GM18858 (cell line): Measurements from ENCODE around the gene OSR1.
A peak's percentile ranks its signal among the peaks of the same experiment; 100 is the strongest.
"Not testable (repeated sequence)": the region's sequence is repeated elsewhere in the genome, so short reads cannot be mapped to it uniquely, and the experiment has no call there.

Experiments used
- ATAC-seq: cut with Tn5 transposase; IDR thresholded peaks from one replicate; pipeline ENCODE4 v1.9.1; 2021; ENCODE audit not compliant: unreplicated experiment

The OSR1 gene

DNA sequence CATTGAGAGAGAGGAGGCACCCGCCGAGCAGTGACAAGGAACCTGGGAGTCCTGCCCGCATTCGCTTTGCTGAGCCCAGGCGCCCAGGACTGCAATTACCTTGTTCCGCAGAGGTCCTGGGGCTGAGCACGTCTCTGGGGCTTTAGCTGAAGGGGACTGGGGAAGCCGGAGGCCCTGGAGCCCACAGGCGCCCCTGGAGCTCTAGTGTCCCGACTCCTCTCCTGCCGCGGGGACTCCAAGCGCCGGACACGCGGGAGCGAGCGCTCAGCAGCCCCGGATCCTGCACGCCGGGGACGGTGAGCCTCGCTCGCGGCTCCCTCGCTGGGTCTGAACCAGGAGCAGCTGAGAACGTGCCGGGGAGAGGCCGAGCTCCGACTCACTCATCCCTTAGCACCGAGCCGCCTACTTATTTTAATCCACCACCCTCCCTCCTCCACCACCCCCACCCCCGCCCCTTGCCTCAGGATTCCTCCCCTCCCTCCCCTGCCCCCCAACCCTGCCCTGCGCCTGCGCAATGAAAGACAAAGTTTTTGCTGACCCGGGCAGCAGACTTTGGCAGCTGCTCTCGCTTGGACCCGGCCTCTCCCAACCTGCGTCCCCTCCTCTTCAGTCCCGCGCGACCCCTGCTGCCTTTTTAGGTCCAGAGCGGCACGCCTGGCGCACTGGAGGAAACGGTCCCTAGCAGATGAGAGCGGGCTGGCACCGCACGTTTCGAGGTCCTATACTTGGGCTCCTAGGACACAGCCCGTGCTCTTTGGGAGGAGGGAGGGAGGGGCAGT, at the start of gene OSR1:
Gene OSR1 (minus strand): TSS at position 382 of the 779 bp plus-strand sequence. CDS start 4,818 bp downstream, outside the sequence.
- no peak for ATAC-seq

DNA sequence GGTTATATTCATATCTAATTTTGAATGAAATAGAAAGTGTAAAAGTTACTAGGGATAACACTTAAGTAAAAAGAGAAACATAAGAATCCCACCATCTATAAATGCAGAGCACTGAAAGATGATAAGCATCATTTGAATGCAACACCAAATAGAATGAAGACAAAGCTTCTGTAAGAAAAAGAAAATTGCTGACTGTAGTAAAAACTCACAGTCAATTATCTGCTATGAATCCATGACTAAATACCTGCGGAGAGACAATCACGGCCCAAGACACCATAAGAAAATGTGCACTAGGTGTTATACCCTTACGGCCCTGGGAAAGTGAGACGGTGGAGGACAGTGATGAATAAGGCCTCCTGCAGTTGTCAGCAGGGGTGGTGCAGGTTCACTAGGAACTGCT, 45.4 kb upstream of the OSR1 start:
- ATAC-seq, result no peak

DNA sequence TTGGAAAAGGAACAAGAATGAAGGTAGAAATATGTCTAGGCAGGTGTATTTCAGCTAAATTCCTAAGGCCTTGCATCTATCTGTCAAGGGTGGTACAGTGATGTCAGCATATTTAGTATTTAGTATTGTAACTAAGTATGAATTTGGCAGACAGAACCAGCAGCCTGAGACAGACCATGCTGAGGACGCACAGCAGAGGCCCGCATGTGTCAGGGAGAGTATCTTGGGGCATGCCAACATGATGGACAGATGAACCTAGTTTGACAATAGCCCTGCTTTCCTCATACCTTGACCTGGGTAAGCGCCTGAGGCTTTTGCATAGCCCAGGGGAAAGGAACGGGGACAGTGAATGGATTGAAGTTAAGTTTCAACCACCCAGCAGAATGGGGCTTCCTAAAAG, 33.8 kb upstream of the OSR1 start:
- no peak for ATAC-seq

DNA sequence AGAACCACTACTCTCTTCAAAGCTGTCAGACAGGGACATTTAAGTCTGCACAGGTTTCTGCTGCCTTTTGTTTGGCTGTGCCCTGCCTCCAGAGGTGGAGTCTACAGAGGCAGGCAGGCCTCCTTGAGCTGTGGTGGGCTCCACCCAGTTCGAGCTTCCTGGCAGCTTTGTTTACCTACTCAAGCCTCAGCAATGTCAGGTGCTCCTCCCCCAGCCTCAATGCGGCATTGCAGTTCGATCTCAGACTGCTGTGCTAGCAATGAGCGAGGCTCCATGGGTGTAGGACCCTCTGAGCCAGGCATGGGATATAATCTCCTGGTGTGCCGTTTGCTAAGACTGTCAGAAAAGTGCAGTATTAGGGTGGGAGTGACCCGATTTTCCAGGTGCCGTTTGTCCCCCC, 31.0 kb upstream of the OSR1 start:
- ATAC-seq, result not testable (repeated sequence)

DNA sequence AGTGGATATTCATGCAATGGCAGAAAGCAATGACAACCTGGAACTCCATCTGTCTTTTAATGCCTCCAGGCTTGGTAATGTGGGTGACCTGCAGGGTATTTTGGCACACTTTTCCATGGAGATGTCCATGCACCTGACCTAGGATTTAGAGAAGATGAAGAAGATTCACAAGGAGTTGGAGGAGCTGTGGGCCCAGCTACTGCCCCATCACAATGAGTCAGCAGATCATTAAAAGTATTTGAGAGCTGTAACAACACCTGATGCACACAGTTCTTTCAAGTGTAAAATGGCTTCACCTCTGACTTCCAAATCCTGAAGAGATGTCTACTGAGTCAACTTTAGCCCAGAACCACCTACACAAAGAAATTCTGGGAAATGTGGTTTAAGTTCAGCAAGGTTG, 22.1 kb upstream of the OSR1 start:
- ATAC-seq, result no peak

DNA sequence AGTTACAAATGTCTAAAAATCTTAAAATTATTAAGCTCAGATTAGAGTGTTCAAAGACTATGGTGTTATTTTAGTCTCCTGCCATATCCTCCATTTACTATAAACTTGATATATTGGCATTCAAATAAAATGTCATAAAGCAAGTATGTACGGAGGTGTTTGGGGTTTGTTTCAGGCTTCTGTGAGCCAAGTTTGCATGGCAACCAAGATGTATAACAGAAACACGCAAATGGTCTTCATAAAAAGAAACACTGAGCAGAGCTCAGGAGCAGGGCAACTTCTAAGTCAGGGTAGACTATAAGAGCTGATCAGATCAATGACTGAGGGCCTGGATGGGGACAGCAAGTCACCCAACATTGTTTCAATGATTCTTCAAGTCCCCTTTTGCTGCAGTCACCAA, 20.5 kb upstream of the OSR1 start:
- no peak for ATAC-seq

DNA sequence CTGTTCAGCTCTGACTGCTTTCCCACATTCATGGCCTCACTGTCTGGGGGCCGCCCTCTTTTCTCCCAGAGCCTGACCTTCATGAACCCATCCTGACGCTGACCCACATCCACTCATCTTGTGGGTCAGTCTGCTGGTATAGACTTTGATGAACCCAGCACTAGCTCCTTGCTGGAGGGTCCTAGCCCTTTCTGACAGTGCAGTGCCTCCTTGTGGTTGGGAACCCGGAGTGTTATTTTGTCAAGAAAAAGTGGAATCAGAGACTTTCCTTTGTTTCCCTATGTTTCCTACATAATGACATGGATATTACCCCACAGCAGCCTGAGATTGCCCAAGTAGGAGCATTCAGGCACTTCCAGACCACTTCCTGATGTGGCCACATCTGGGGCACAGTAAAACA, 19.3 kb upstream of the OSR1 start:
- ATAC-seq, result no peak

DNA sequence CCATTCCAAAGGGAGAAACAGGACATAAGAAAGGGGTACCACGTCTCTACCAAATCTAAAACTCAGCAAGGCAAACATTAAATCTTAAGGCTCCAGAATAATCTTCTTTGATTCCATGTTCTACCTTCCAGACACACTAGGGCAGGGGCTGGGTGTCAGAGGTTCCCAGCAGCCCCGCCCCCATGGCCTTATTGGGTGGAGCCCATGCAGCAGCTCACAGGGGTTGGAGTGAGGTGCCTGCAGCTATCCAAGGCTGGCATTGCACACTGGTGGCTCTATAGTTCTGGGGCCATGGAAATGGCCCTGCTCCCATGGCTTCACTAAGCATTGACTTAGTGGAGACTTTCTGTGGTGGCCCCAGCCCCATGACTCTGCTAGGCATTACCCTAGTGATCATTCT, 14.9 kb upstream of the OSR1 start:
- no peak for ATAC-seq

DNA sequence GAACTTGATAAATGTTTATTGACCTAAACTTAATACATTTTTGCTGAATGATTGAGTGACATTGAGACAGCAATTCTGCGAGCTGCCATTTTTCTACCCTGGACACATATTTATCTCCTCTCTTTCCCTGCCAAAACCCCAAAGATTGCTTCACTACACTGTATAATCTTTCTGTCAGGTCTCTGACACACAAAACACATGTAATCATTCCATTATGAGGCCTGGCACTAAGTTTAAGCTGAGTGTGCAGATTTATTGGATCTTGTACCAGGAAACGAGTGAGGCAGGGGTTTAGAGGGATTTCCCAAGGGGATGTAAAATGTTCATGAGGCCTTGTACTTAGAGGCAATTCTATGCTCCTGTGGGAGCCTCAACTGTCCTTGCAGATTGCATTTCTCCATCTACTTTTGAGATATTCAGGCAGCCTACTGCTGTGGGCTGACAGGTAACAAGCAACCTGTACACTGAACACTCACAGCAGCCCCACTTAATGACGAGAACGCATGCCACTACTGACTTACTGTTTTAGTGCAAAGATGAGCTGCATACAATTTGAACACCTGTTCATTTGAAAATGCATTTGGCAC, 13.7 kb upstream of the OSR1 start:
- no peak for ATAC-seq

DNA sequence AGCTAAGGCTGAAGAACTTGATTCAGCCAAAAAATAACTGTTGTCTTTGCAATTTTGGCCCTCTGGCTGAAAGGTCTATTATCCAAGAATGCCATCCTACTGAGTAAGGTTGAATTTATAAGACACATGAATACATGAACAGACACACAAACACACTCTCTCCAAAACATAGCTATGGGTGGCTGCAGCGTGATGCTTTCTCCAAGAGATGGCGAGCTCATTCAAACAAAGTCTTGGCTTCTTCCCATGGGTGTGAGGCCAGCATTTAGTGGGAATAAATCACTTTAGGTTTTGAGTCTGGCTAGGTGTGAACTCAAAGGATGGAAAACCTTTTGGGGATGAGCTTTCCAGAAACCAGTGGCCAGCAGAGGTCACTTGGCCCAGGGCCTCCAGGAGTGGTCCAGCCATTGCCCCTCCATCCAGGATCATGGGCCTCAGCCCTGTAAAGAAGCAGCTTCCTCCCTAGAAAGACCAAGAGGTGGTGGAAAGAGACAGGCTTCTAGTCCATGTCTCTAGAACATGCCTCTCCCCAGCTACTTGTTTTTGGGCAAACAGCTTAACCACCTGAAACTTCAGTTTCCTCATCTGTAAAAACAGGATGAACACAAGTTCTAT, 11.0 kb upstream of the OSR1 start:
- ATAC-seq, result no peak

DNA sequence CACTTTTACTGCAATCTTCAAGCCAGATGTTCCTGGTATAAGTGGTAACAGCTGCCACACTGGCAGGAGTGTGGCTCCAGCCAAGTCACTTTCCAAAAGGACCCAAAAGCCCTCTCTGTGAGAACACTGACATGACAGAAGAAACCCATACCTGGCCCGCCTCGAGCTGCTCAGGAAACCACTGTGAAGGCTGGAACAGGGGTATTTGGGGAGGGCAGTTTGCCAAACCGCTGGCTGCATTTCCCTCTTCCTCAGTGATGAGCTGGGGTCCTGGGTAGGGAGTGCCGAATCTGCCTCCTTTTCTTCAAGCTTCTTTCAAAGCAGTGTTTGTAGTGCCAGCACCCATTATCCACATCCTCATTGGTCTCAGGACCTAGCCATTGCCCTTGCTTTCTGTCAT, 10.3 kb upstream of the OSR1 start:
- ATAC-seq, result no peak

DNA sequence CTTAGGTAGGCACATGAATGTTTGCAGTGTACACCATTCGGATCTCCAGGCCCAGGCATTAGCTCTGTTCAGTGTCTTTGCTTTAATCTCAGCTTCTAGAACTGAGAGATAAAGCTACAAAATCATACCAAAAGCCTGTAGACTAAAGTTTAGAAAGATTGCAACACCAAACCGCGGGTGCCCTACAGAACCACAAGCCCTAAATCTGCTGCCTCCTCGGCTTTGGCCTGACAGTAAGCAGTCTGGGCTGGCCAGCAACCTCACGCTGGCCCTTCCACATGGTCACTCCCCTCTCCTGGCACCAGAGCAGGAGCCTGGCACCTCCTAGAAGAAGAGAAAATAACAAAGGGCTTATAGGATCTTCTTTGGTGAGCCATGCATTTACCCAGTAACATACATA, 8.9 kb upstream of the OSR1 start:
- ATAC-seq, result no peak

DNA sequence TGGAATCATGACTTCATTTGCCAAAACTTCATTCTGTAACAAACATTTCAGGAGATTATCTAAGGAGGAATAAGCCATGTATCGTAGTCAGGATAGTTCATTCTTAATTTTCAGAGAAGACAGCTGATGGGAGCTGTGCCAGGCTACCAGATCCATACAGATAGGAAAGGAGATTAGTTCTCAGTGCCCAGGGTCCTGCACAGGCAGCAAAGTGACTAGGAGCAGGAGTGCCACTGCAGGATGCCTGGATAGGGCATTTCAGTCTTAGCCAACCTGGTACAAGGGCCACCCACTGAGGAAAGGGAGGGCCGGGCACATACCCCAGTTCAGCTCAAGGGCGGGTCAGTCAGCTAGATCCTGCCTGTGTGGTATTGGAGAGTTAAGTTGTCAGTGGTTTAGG, 6.7 kb upstream of the OSR1 start:
- ATAC-seq, result no peak

DNA sequence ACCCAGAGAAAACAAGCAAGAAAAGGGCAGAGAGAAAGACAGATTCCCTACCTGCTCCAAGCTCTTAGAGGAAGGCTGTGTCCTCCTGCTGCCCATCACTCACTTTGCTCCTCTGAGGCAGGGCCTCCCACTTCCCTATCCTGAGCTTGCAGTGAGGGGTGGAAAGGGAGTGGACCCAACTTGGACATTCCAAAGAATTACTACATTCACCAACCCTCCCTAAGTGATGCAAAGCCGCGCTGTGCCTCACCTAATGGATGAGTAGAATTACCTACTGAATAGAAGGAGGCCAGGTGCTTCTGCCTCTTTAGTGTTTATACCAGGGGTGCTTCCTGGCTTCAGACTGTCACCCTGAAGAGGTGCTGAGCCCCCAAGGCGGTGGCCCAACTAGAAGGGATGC, 5.6 kb upstream of the OSR1 start:
- ATAC-seq, result no peak

DNA sequence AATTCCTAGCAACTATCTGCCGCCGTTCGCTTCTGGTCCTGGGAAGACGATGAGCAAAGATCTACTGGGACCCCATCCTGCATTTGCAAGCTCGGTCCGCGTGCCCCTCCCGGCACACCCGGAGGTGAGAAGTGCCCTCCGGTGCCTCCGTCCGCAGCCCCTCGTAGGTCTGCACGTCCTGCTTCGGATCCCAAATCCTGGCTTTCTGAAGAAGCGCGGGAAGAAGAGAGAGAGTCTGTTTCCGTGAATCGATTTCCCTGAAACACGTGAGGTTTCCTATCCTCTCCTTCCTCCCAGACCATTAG, 5.0 kb upstream of the OSR1 start:
- no peak for ATAC-seq

DNA sequence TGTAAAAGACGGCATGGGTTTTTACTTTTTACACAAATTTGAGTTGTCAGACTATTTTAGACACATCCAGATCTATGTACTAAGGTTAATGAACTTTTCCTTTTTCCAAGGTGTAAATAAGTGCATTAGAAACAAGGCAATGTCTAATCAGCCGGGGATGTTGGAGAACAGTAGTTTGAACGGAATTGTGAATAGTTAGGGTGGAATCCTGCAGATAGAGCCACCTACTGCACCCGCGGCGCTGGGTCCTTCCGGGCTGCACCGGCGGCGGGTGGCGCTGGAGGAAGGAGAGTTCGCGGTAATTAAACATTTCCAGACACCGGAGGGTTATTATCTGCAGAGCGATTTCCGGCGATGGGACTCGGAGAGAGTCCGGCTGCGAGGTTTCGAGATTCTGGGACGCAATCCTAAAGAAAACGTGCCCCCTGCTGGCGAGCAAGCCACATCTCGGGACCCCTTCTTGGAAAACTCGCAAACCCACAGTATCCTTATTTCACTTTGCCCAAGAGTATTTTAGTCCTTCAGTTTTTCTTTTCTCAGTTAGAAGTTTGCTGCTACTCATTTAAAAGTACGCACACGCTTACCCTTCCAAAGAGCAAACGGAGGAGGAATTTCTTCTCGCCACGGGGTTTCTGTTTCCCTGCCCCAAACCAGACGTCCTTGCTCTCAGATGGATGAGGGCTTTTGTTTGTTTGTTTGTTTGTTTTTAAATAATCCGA, 4.5 kb upstream of the OSR1 start:
- peak; percentile 50 for ATAC-seq

DNA sequence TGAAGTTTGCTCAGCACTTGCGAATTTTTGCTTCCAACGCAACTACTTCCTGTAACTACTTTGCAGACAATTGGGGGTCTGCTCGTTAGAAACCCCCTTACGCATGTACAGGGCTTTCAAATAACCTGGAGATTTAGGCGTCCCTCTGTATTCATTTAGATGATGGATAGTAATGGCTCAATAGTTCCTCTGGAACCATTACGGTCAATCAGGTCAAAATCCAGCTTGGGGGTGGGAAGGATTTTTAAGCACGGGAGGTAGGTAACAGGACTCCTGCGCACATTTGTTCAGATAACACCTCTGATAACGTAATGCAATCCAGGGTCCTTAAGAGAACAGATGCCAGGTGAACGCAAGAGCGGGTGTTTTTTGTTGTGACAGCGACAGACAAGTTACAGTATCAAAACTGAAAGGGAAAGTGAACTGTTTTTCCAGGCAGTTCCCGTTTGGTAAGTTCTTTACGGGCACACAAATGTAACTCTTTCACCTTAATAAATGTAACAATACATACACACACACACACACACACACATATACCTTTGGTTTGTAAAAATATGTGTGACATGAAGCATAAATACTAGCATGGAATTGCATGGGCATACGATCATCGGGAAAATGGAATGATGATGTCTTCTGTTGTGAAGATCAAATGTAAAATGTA, 3.8 kb upstream of the OSR1 start:
- ATAC-seq, result no peak

DNA sequence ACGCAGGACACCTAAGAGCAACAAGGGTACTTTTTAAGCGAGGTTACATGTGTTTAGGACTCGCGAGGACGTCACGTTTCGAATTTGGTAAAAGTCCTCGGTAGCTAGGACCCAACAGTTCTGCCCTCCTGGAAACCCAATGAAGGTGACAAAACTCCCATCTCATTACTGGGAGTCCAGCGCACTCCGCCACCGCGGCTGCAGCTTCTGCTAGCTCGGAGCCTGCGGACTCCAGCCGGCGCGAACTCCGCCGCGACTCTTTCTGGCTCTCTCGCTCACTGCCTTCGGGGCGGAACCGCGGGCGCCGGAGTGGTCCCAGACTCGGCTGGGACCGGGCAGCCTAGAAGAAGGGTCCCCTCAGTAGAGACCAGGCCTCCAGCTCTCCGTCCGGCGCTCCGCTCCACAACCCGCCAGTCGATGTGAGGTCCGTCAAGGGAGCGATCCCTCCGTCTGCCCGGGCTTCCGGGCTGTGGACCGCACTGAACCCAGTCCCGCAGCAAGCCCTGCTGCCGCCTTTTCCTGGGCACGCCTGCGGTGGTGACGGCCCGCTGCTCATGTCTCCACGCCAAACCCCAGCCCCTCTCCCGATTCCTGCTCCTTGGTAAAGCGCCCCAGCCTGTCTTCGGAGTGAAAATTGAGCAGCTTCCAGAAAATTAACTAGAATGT, 3.0 kb upstream of the OSR1 start:
- no peak for ATAC-seq

DNA sequence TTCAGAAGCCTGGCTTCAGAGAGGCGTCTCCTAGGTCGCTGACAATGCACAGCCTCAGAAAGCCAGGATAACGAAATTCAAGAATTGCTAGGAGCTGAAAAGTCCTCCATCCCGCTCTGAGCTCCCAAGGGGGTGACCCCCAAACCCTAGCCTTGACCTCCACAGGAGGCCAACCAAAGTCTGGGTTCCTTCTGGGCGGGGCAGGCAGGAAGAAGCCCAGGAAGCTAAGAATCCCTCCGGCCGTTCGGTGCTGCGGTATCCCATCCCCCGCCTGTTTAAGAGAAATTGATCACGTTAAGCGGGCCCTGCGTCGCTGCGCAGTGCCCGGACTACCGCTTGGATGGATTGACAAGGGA, 2.5 kb upstream of the OSR1 start:
- ATAC-seq, result no peak

DNA sequence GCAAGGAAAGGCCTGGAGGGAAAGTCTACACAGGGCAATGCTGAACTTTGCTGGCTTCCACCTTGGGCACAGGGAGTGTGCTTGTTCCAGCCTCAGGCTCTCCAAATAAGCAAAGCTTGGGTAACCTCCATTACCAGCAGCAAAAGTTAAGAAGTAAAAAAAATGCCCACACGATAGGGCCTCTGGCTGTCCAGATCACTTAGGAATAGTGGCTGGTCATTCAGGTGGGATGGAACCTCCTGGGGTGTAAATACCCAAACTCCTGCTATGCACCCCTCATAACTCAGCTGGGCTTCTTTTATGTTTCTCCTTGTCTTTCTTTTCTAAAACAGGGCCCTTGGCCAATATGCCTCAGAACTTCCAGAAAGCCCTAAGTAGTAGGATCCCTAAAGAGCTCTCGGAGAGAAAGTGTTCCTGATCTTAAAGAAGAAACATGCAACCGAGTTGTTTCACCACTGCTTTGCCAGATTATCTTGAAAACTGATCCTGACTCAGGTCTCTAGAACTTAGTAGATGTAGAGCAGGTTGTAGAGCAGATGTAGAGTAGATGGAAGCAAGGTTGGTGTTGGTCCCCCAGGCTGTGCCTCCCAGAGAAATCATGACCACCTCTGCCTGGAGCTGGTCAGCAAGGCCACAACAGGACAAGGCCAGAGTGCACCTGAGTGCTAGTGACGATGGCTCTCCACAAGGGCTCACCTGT, 2.0 kb upstream of the OSR1 start:
- ATAC-seq, result no peak
